ENCODE measurements around the gene SLC25A21.
A peak's percentile ranks its signal among the peaks of the same experiment; 100 is the strongest.
"Not testable (repeated sequence)": the region's sequence is repeated elsewhere in the genome, so short reads cannot be mapped to it uniquely, and the experiment has no call there.

The SLC25A21 gene

GRCh38 chr14:37083599-37083998, 88.8 kb downstream of the SLC25A21 start:
- no peak for DNase-seq

GRCh38 chr14:37082449-37082848, 90.0 kb downstream of the SLC25A21 start:
- DNase-seq: no peak

DNA sequence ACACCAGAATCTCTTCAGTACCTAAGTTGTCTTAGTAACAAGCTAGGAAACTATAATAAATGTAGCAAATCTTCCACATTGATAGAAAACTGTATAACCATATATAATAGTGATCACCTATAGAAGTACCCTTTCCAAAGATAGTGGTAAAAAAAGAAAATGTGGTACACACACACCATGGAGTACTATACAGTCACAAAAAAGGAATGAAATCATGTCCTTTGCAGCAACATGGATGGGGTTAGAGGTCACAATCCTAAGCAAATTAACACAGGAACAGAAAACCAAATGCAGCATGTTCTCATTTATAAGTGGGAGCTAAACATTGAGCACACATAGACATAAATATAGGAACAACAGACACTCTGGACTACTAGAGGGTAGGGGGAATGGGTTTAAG, 90.5 kb downstream of the SLC25A21 start:
- DNase-seq: no peak

DNA sequence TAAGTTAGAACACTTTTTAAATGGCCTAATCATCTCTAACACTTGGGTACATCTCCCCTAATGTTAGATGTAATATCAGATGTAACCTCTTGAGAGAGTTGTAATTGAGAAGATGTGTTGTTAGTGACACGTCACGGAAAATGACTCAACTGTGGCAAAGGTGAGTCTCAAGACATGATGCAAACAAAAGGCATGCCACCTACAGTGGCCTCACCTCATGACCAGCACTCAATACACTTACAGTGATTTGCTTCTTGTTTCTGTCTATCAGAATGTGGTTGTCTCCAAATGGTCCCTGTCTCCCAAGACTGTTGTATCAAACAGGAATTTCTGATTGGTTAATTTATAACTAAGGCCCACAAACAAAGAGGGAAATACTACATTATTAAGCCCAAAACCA, 91.2 kb downstream of the SLC25A21 start:
- no peak for DNase-seq

DNA sequence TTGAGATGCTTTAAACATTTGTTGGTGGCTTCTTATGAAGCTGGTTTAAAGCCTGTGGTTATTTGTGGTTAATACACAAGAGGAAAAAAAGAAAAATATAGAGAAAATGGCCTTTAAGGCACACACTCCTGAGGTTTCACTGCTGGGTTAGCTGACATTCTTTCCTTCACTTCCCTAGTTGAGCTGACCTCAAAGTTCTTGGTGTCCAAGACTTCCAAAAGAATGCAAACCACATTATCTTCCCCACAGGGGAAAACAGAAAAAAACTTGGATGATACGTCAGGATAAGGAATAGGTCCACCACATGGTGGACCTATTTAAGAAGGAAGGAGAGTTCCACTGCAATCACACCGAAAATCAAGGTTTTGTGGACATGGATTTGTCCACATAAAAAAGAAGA, 94.3 kb downstream of the SLC25A21 start:
- no peak for DNase-seq

GRCh38 chr14:37074320-37074719, 98.1 kb downstream of the SLC25A21 start:
- DNase-seq: not testable (repeated sequence)

DNA sequence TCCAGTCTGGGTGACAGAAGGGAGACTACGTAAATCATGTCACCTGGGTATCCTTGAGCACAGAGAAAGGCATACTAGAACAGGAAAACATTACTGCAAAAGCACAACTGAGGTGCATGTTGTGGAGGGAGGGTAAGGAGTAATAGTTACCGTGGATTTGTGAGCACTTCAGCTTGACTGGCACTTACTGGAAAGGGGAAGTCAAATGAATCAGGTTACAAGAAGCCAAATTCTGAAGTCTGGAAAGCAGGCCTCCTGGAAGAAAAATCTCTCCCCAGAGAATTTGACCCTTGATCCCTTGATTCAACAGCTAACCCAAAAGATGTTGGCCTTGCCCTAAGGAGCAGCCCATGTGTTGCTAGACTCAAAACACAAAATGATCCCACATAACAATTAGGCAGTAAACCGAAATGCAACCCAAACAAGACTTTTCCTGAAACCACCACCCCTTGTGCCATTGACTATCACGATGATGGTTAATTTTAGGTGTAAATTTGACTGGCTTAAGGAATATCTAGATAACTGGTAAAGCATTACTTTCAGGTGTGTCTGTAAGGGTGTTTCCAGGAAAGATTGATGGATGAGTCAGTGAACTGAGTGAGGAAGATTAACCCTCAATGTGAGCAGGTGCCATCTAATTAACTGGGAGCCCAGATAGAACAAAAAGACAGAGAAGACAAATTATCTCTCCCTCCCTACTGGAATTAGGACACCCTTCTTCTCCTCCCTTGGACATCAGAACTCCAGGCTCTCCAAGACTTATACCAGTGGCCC, 108.8 kb downstream of the SLC25A21 start:
- no peak for DNase-seq

GRCh38 chr14:37062191-37062803, 110.1 kb downstream of the SLC25A21 start:
- DNase-seq: no peak

GRCh38 chr14:37061697-37062096, 110.7 kb downstream of the SLC25A21 start:
- no peak for DNase-seq

GRCh38 chr14:37060496-37061260, 111.7 kb downstream of the SLC25A21 start:
- DNase-seq: no peak

GRCh38 chr14:37057776-37058175, 114.6 kb downstream of the SLC25A21 start:
- DNase-seq: no peak

DNA sequence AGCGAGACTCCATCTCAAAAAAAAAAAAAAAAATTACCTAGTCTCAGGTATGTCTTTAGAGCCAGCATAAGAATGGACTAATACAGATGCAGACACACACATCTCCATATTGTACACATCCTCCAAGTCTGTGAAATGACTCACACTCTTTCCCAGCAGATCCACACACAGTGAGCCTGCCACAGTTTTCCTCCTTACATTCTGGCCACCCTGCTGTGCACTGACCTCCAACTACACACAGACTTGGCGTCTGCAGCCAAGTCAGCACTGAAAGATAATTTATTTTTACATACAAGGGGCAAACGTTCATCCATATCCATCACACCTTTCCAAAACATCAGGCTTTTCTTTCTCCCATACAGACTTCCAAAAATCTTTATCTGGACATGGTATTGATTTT, 115.9 kb downstream of the SLC25A21 start:
- peak; percentile 9 for DNase-seq

DNA sequence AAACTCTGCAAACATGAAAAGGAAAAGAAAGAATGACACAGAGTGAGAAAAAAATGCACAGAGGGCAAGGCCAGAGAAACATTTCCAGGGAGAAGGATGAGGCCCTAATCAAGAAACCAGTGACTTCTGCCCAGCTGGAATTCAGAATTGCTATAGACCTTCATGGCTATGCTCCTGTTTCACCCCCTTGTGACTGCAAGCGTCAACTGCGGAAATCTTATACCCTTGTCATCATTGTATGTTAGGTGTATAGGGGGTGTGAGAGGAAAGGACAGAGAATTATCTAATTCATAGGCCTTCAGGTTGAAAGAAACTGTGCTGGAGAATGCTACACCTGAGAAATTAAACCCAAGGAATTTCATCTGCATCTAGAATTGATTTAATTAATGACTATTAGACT, 117.5 kb downstream of the SLC25A21 start:
- DNase-seq: no peak

DNA sequence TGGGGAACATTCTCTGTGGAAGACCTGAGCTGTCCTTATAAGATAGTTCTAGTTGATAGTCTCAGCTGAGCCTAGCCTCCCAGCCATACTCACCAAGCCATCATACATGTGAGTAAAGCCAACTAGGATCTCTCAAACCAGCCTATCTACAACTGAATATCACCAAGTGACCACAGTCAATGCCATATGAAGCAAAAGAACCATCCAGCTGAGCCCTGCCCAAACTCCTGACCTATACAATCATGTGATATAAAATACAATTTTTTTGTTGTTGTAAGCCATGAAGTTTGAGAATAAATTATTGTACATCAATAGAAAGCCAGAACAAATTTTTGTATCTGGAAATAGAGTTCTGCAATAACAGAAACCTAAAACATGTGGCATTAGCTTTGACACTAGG, 118.3 kb downstream of the SLC25A21 start:
- no peak for DNase-seq

DNA sequence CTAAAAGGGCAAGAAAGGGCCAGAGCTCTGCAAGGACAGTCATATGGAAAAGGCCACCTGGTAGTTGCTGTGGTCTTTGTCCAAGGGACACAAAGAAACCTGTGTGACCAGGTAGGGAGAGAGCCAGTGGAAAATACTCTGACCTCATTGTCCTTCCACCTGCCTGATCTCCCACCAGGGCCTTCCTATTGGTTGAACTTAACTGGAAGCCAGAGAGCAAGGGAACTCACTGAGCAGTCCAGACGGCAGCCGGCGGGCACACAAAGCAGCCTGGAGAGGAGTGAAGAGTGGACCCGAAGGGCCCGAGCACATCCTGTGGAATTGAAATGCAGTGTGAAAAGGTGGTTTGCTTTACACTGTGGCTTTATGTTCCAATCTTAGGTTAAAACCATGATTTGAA, 120.7 kb downstream of the SLC25A21 start:
- no peak for DNase-seq

DNA sequence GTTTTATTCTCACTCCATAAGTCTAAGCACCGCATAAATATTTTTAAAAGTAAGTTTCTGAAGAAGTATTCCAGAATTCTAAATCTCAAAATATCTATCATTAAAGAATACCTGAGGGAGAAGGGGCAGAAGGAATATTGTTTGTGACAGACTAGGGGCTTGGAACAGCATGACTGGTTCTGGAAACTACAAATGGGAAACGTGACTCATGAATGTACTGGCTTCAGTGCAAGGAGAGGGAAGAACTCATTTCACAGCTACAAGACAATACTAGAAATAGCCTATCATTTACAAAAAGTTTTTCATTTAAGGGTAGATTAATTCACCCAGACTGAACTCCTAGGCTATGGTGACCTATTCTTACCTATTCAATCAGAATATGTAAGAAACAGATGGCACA, 121.3 kb downstream of the SLC25A21 start:
- no peak for DNase-seq

GRCh38 chr14:37048666-37049071, 123.7 kb downstream of the SLC25A21 start:
- peak; percentile 23 for DNase-seq

DNA sequence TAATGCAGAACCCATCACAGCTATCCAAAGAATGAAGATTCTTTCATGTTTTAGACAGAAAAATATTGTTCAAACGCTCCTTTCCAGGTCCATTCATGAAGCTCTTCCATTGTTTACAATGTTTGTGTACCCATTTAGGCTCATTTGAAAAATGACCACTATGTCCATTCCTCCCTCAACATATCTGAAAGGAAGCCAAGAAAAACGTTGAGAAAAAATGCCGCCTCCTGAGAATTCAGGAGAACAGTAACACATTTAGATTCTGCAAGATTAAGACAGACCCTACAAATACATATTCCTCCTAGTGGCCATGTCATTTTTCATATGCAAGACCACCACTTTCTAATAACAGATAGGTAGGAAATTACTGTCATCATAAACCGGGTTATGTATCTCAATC, 124.4 kb downstream of the SLC25A21 start:
- DNase-seq: no peak

DNA sequence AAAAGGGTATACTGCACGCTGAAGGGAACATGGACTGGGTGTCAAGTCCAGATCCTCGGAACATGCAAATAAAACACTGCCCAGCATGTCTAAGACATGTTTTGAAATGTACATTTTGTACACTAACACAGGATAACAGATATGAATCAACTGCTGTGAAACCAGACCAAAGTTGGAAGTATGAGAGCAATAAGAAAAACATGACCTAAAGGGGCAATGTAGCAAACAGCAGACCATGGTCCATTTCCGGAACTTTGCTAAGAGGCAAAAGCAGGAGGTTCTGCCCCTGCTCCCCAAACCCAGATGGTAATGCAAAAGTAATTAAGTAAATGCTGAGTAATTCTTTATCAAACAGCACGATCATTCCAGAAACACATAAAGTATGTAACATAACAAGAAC, 125.2 kb downstream of the SLC25A21 start:
- no peak for DNase-seq

DNA sequence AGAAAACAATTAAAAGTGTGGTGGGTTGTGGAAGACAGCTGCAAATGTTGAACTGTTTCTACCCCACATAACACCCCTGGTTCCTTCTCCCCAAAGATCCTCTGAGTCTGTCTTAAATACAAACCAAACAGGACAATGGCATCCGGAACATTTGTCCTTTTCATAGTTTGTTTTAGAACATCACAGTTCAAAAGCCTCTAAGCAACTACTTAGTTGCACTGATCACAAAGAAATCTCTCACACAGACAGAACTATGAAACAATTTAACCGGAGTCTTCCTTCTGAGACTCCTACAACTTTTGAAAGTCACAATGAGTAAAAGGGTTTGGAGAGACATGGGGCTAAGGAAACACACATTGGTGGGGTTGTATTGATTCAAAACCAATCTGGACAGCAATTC, 125.6 kb downstream of the SLC25A21 start:
- no peak for DNase-seq

GRCh38 chr14:37045340-37046061, 126.9 kb downstream of the SLC25A21 start:
- no peak for DNase-seq

- no peak for DNase-seq
Observed at GRCh38 chr14:37037636-37038387, 134.6 kb downstream of the SLC25A21 start.
